GM21360 (cell line): Measurements from ENCODE around the gene PDGFRB.
"Not testable (repeated sequence)": the region's sequence is repeated elsewhere in the genome, so short reads cannot be mapped to it uniquely, and the experiment has no call there.

Experiments
- ATAC-seq: cut with Tn5 transposase; IDR thresholded peaks from one replicate; pipeline ENCODE4 v1.9.1; 2021; ENCODE audit warnings: mild to moderate bottlenecking, moderate library complexity; ENCODE audit not compliant: unreplicated experiment

Gene PDGFRB

GRCh38 chr5:150092159-150092787 lies 63.4 kb downstream of the PDGFRB start:
- peak; percentile 89 for ATAC-seq

- no peak for ATAC-seq
Measured at GRCh38 chr5:150085950-150086715, 69.5 kb downstream of the PDGFRB start, which contains the start of gene CSF1R. CSF1R (minus strand) TSS chr5:150086554; CDS start chr5:150086427, 127 bp downstream.

GRCh38 chr5:150085191-150085912 lies 70.3 kb downstream of the PDGFRB start:
- no peak for ATAC-seq

- not testable (repeated sequence) for ATAC-seq
Measured at GRCh38 chr5:150084754-150085153, 70.9 kb downstream of the PDGFRB start.

- ATAC-seq, result no peak
Measured at GRCh38 chr5:150082889-150083288, 72.8 kb downstream of the PDGFRB start.

- ATAC-seq, result peak; percentile 27
Measured at GRCh38 chr5:150082374-150082773, 73.3 kb downstream of the PDGFRB start.

GRCh38 chr5:150081541-150082283 lies 73.9 kb downstream of the PDGFRB start:
- peak; percentile 90 for ATAC-seq

GRCh38 chr5:150080696-150081435 lies 74.8 kb downstream of the PDGFRB start:
- no peak for ATAC-seq

- no peak for ATAC-seq
Measured at GRCh38 chr5:150079909-150080461, 75.7 kb downstream of the PDGFRB start.

GRCh38 chr5:150078802-150079689 lies 76.6 kb downstream of the PDGFRB start:
- ATAC-seq, result no peak

- no peak for ATAC-seq
Measured at GRCh38 chr5:150077996-150078801, 77.4 kb downstream of the PDGFRB start.

- no peak for ATAC-seq
Measured at GRCh38 chr5:150077060-150077459, 78.6 kb downstream of the PDGFRB start.

- ATAC-seq, result no peak
Measured at GRCh38 chr5:150075806-150076205, 79.8 kb downstream of the PDGFRB start.

- ATAC-seq, result no peak
Measured at GRCh38 chr5:150075233-150075632, 80.4 kb downstream of the PDGFRB start.

GRCh38 chr5:150073677-150074076 lies 82.0 kb downstream of the PDGFRB start:
- no peak for ATAC-seq

GRCh38 chr5:150073086-150073625 lies 82.5 kb downstream of the PDGFRB start:
- ATAC-seq, result no peak

- no peak for ATAC-seq
Measured at GRCh38 chr5:150070821-150071220, 84.8 kb downstream of the PDGFRB start.
